ENCODE measurements around the gene MDK.

DNA sequence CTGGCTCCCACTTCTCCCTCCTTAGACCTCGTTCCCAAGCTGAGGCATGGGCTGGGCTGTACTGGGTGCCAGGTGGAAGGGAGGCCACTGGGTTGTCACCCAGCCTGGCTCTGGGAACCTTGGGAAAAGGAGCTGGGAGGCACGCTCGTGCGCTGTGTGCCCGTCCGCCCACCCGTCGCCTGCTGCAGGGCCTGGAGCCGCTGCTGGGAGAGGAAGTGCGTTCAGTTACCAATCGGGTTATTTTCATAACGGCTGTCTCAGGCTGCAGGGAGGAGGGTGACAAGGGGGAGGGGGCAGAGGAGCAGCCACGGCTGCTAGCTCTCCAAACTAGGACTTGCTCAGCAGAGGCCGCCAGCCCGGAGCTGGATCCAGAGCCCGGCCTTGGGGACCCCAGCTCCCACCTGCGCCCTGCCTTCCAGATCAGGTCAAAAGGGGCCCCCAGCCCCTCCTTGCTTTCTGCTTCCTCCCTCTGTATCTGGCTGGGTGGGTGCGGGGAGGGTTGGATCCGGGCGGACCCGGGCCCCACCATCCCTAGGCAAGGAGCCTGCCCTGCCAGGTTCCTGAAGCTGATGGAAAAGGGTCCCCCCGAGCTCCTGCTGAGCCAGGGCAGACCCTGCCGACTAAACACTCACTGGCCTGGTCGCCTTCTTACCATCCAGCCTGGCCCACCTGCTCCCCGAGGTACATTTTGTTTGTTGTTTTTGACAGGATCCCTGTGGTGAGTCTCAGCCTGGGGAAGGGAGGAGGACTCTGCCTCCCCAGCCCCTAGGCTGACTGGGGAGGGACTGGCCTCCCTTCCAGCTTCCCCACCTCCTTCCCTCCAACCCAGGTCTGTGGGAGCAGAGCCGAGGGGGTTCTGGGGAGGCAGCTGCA lies 19.9 kb upstream of the MDK start:
- TF ChIP-seq, protein P1, sequence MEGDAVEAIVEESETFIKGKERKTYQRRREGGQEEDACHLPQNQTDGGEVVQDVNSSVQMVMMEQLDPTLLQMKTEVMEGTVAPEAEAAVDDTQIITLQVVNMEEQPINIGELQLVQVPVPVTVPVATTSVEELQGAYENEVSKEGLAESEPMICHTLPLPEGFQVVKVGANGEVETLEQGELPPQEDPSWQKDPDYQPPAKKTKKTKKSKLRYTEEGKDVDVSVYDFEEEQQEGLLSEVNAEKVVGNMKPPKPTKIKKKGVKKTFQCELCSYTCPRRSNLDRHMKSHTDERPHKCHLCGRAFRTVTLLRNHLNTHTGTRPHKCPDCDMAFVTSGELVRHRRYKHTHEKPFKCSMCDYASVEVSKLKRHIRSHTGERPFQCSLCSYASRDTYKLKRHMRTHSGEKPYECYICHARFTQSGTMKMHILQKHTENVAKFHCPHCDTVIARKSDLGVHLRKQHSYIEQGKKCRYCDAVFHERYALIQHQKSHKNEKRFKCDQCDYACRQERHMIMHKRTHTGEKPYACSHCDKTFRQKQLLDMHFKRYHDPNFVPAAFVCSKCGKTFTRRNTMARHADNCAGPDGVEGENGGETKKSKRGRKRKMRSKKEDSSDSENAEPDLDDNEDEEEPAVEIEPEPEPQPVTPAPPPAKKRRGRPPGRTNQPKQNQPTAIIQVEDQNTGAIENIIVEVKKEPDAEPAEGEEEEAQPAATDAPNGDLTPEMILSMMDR (conservative IDR thresholded peaks at IDR 0.05; ENCODE audit: low read length) = no peak
- no peak for TF ChIP-seq EZH2phosphoT487 (IDR thresholded peaks at IDR 0.05; ENCODE audit: borderline replicate concordance)
